Type B pancreatic cell (in vitro differentiated cells): Measurements from ENCODE around the gene GUCY2C. TPM values are rescaled to one million over a fixed set of nuclear protein-coding genes. Genes with fewer than 3 reads are reported as not detected.

ENCODE experiments used
- DNase-seq: peaks from one replicate; pipeline ENCODE4 v3.0.0; 2021; ENCODE audit warnings: mixed read lengths; ENCODE audit not compliant: unreplicated experiment; ENCODE audit errors: extremely low spot score
- H3K27ac Mint-ChIP-seq: 2 replicates; pipeline ENCODE4 v1.8.0; 2021; ENCODE audit warnings: mild to moderate bottlenecking, mixed read lengths
- H3K27me3 Mint-ChIP-seq: 2 replicates; pipeline ENCODE4 v1.8.0; 2021; ENCODE audit warnings: mixed read lengths
- H3K36me3 Mint-ChIP-seq: 2 replicates; pipeline ENCODE4 v1.8.0; 2021; ENCODE audit warnings: mixed read lengths
- H3K4me1 Mint-ChIP-seq: one replicate; pipeline ENCODE4 v1.8.0; 2021; ENCODE audit warnings: mixed read lengths; ENCODE audit not compliant: unreplicated experiment
- H3K4me3 Mint-ChIP-seq: 2 replicates; pipeline ENCODE4 v1.8.0; 2021; ENCODE audit warnings: mild to moderate bottlenecking, mixed read lengths
- H3K9me3 Mint-ChIP-seq: 2 replicates; pipeline ENCODE4 v1.8.0; 2021; ENCODE audit warnings: mixed read lengths
- CTCF ChIP-seq: fragments of 200-600 bp; sonication (generic); conservative IDR thresholded peaks from 2 replicates; pipeline ENCODE4 v1.5.0; 2021; ENCODE audit warnings: antibody characterized with exemption, mild to moderate bottlenecking
- total RNA-seq: library from RNA; stranded (reverse); gene quantifications from 2 replicates; pipeline ENCODE4 v1.2.1, GENCODE V29; 2021; ENCODE audit warnings: low replicate concordance

GUCY2C gene
- total RNA-seq, 1 donor from 2014 or later = 2.1 TPM

- H3K27me3 Mint-ChIP-seq = no peaks in the 10 kb centered on the region
- DNase-seq = no peak
- no peak overlapping the region for H3K4me3 Mint-ChIP-seq
- no peaks in the 10 kb centered on the region for H3K4me1 Mint-ChIP-seq
- no peaks in the 10 kb centered on the region for H3K9me3 Mint-ChIP-seq
- no peaks in the 10 kb centered on the region for H3K36me3 Mint-ChIP-seq
- no peak overlapping the region for H3K27ac Mint-ChIP-seq
- no peak for TF ChIP-seq CTCF
Measured at GRCh38 chr12:14612898-14613445, 83.4 kb downstream of the GUCY2C start.

GRCh38 chr12:14612250-14612649 lies 84.1 kb downstream of the GUCY2C start:
- no peak for DNase-seq
- H3K27ac Mint-ChIP-seq = no peak overlapping the region
- H3K9me3 Mint-ChIP-seq = no peaks in the 10 kb centered on the region
- H3K27me3 Mint-ChIP-seq = no peaks in the 10 kb centered on the region
- TF ChIP-seq CTCF = no peak
- H3K4me1 Mint-ChIP-seq = no peaks in the 10 kb centered on the region
- no peak overlapping the region for H3K4me3 Mint-ChIP-seq
- H3K36me3 Mint-ChIP-seq = peaks cover 5% of the 10 kb centered on the region

- DNase-seq = no peak
- peaks cover 5% of the 10 kb centered on the region for H3K36me3 Mint-ChIP-seq
- no peak for TF ChIP-seq CTCF
- H3K27ac Mint-ChIP-seq = no peak overlapping the region
- no peak overlapping the region for H3K4me3 Mint-ChIP-seq
- H3K4me1 Mint-ChIP-seq = no peaks in the 10 kb centered on the region
- no peaks in the 10 kb centered on the region for H3K9me3 Mint-ChIP-seq
- H3K27me3 Mint-ChIP-seq = no peaks in the 10 kb centered on the region
Measured at GRCh38 chr12:14611640-14612203, 84.7 kb downstream of the GUCY2C start.

GRCh38 chr12:14607568-14607967 lies 88.8 kb downstream of the GUCY2C start:
- peaks cover 9% of the 10 kb centered on the region for H3K36me3 Mint-ChIP-seq
- DNase-seq = no peak
- no peak overlapping the region for H3K4me3 Mint-ChIP-seq
- H3K27me3 Mint-ChIP-seq = no peaks in the 10 kb centered on the region
- TF ChIP-seq CTCF = no peak
- peaks cover 10% of the 10 kb centered on the region for H3K9me3 Mint-ChIP-seq
- no peaks in the 10 kb centered on the region for H3K4me1 Mint-ChIP-seq
- H3K27ac Mint-ChIP-seq = no peak overlapping the region

- H3K27ac Mint-ChIP-seq = no peak overlapping the region
- TF ChIP-seq CTCF = no peak
- DNase-seq = no peak
- H3K27me3 Mint-ChIP-seq = no peaks in the 10 kb centered on the region
- no peaks in the 10 kb centered on the region for H3K4me1 Mint-ChIP-seq
- H3K36me3 Mint-ChIP-seq = peaks cover 9% of the 10 kb centered on the region
- H3K4me3 Mint-ChIP-seq = no peak overlapping the region
- peaks cover 10% of the 10 kb centered on the region for H3K9me3 Mint-ChIP-seq
Measured at GRCh38 chr12:14605401-14605989, 90.9 kb downstream of the GUCY2C start.
